Breast epithelium (tissue), 3 donors: ENCODE data around the gene SLC25A1.

Source experiments
- POLR2A ChIP-seq: fragments of 450-650 bp; IDR thresholded peaks from one replicate; pipeline ENCODE4 v1.6.1; 2016; ENCODE audit warnings: antibody characterized with exemption, mild to moderate bottlenecking, moderate library complexity
- POLR2AphosphoS5 ChIP-seq, 3 donors: sonication (generic); formaldehyde crosslinking; IDR thresholded peaks; one replicate each; pipeline ENCODE4 v1.6.1; 2017; ENCODE audit warnings: antibody characterized with exemption in 3 of 3
- TF ChIP-seq, protein P1 (sequence below), 3 donors: fragments of 450-650 bp; IDR thresholded peaks; one replicate each; pipeline ENCODE4 v1.5.1; 2016 to 2017; ENCODE audit warnings: antibody characterized with exemption in 3 of 3, mild to moderate bottlenecking in 3 of 3, moderate library complexity in 3 of 3

DNA sequence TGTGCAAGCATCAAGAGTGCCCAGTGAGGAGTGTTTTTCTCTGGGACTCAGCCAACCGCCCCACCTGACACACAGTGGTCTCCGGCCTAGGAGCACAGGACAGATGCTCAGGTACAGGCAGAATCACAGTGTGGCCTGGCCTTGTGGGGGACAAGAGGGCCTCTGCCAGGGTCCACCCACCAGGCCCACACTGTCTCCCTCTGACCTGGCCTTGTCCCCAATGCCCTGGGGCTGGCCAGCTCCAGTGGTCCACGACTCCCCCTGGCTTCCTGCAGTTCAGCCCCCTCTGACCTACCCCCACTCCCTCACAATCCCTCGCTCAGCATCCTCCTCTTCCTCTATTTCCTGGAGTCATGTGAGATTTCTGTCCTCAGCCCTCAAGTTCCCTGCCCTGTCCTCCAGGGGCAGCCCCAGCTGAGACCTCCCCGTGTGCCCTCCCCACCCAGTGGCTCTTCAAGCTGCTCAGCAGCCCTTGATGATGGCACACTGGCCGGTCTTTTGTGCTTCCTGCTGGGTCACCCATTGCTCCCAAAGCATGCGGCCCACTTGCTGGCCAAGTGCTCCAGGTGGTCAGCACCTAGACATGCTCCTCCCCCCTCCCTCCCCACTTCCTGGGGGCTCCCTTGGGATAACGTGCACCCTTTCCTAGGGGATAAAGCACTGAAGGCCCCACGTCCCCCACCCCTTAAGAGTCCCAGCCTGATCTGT, 45.7 kb downstream of the SLC25A1 start:
- TF ChIP-seq POLR2A: no peak
- TF ChIP-seq POLR2AphosphoS5 (IDR thresholded peaks at IDR 0.05): no peak
- TF ChIP-seq, protein P1, sequence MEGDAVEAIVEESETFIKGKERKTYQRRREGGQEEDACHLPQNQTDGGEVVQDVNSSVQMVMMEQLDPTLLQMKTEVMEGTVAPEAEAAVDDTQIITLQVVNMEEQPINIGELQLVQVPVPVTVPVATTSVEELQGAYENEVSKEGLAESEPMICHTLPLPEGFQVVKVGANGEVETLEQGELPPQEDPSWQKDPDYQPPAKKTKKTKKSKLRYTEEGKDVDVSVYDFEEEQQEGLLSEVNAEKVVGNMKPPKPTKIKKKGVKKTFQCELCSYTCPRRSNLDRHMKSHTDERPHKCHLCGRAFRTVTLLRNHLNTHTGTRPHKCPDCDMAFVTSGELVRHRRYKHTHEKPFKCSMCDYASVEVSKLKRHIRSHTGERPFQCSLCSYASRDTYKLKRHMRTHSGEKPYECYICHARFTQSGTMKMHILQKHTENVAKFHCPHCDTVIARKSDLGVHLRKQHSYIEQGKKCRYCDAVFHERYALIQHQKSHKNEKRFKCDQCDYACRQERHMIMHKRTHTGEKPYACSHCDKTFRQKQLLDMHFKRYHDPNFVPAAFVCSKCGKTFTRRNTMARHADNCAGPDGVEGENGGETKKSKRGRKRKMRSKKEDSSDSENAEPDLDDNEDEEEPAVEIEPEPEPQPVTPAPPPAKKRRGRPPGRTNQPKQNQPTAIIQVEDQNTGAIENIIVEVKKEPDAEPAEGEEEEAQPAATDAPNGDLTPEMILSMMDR (IDR thresholded peaks at IDR 0.05): no peak
